ENCODE data around the gene FOXN1. TPM values are rescaled to one million over a fixed set of nuclear protein-coding genes. Genes with fewer than 3 reads are reported as not detected.
A peak's percentile ranks its signal among the peaks of the same experiment; 100 is the strongest.

FOXN1 gene
- total RNA-seq, 1 donor: not detected

GRCh38 chr17:28572259-28573039 lies 66.3 kb downstream of the FOXN1 start:
- peak overlapping the region; percentile 61 for H3K27ac ChIP-seq (ENCODE audit: low read depth, low read length)
- no peak for DNase-seq (ENCODE audit: insufficient read length, low spot score, missing footprints)
- H3K79me2 ChIP-seq (ENCODE audit: insufficient read depth, low read length): peaks cover 32% of the 10 kb centered on the region
- peaks cover 7% of the 10 kb centered on the region for H3K36me3 ChIP-seq (ENCODE audit: insufficient read depth, low read length)
- peaks cover 31% of the 10 kb centered on the region for H3K4me1 ChIP-seq (ENCODE audit: insufficient read depth, low read length)
- no peak for TF ChIP-seq CTCF (IDR thresholded peaks at IDR 0.05; ENCODE audit: extremely low read depth, low read depth, low read length)
- no peaks in the 10 kb centered on the region for H3K27me3 ChIP-seq (ENCODE audit: insufficient read depth, low read length)
- no peaks in the 10 kb centered on the region for H3K9me3 ChIP-seq (ENCODE audit: low read depth, low read length)
- H4K20me1 ChIP-seq (ENCODE audit: insufficient read depth, low read length): peaks cover 5% of the 10 kb centered on the region
- peak overlapping the region; percentile 98 for H3K4me3 ChIP-seq (ENCODE audit: insufficient read depth, low read length)
- H2AFZ ChIP-seq (ENCODE audit: low read length): peak overlapping the region; percentile 94
- H3K4me2 ChIP-seq (ENCODE audit: insufficient read depth, low read length): peak overlapping the region; percentile 98

DNA sequence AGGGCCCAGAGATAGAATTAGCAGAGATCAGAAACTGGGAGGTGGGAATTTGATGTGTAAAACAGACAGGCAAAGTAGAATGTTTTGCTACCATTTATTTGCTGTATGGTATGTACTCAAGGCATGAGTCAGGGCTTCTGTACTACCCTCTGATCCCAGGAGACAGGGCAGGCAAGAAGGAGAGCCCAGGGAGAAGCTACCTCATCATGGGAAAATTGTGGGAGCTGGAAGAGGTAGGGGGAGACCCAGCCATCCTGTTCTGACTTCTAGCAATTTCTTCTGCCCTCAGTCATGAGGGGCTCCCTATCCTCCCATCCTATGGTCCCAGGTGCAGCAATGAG lies 66.9 kb downstream of the FOXN1 start:
- H3K36me3 ChIP-seq (ENCODE audit: insufficient read depth, low read length): peaks cover 11% of the 10 kb centered on the region
- peaks cover 5% of the 10 kb centered on the region for H4K20me1 ChIP-seq (ENCODE audit: insufficient read depth, low read length)
- H3K79me2 ChIP-seq (ENCODE audit: insufficient read depth, low read length): peaks cover 27% of the 10 kb centered on the region
- H2AFZ ChIP-seq (ENCODE audit: low read length): no peak overlapping the region
- H3K4me3 ChIP-seq (ENCODE audit: insufficient read depth, low read length): no peak overlapping the region
- H3K27ac ChIP-seq (ENCODE audit: low read depth, low read length): no peak overlapping the region
- DNase-seq (ENCODE audit: insufficient read length, low spot score, missing footprints): no peak
- H3K4me1 ChIP-seq (ENCODE audit: insufficient read depth, low read length): peaks cover 31% of the 10 kb centered on the region
- TF ChIP-seq CTCF (IDR thresholded peaks at IDR 0.05; ENCODE audit: extremely low read depth, low read depth, low read length): no peak
- H3K9me3 ChIP-seq (ENCODE audit: low read depth, low read length): no peaks in the 10 kb centered on the region
- H3K4me2 ChIP-seq (ENCODE audit: insufficient read depth, low read length): no peak overlapping the region
- no peaks in the 10 kb centered on the region for H3K27me3 ChIP-seq (ENCODE audit: insufficient read depth, low read length)

DNA sequence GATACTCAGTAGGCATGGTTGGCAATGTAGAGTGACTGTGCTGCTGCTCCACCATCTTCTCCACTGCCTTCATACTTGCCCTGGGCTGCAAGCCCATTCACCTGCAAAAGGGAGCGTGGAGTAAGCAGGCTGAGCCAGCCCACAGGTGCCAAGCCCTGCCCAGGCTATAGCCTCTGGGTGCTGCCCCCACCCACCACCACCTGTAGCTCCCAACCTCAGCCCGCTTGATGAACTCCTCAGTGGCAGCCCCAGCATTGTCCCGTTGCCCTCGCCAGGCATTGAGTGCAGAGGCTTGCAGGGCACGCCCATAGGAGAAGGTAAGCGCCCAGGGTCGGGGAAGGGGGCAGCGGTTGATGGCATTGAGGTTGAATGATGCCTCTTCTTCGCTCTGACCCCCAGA lies 67.4 kb downstream of the FOXN1 start:
- DNase-seq (ENCODE audit: insufficient read length, low spot score, missing footprints): no peak
- H3K27me3 ChIP-seq (ENCODE audit: insufficient read depth, low read length): no peaks in the 10 kb centered on the region
- no peaks in the 10 kb centered on the region for H3K9me3 ChIP-seq (ENCODE audit: low read depth, low read length)
- H2AFZ ChIP-seq (ENCODE audit: low read length): no peak overlapping the region
- no peak overlapping the region for H3K4me3 ChIP-seq (ENCODE audit: insufficient read depth, low read length)
- no peak overlapping the region for H3K27ac ChIP-seq (ENCODE audit: low read depth, low read length)
- H3K4me1 ChIP-seq (ENCODE audit: insufficient read depth, low read length): peaks cover 31% of the 10 kb centered on the region
- no peak for TF ChIP-seq CTCF (IDR thresholded peaks at IDR 0.05; ENCODE audit: extremely low read depth, low read depth, low read length)
- peaks cover 5% of the 10 kb centered on the region for H4K20me1 ChIP-seq (ENCODE audit: insufficient read depth, low read length)
- peaks cover 16% of the 10 kb centered on the region for H3K36me3 ChIP-seq (ENCODE audit: insufficient read depth, low read length)
- peaks cover 24% of the 10 kb centered on the region for H3K79me2 ChIP-seq (ENCODE audit: insufficient read depth, low read length)
- H3K4me2 ChIP-seq (ENCODE audit: insufficient read depth, low read length): no peak overlapping the region

DNA sequence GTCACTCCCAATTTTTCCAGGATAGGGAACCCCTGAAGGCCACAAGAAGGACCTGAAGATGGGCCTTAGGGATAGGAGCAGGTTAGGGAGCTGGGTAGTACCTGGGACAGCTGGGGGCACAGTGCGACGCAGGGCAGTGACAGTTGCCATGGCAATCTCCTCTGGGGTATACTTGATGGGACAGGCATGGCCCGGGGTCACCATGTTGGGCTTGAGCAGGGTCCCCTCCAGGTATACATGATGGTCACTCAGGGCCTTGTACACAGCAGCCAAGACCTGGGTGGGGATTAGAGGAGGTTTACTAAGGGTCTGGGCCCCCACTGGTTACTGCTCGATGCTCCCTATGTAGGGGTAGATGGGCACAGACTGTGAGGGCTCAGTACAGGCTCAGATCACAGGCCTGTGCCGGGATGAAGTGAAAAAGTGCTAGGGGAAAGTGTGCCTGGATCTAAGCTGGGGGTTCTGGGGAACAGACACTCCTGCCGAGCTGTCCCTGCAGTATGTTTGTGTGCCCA lies 67.9 kb downstream of the FOXN1 start:
- Histone ChIP-seq H3K9me3 (ENCODE audit: low read depth, low read length) (no peaks in the 10 kb centered on the region), H3K27me3 (ENCODE audit: insufficient read depth, low read length) (no peaks in the 10 kb centered on the region), H3K27ac (ENCODE audit: low read depth, low read length) (no peak overlapping the region), H3K36me3 (ENCODE audit: insufficient read depth, low read length) (peaks cover 21% of the 10 kb centered on the region), H3K79me2 (ENCODE audit: insufficient read depth, low read length) (peaks cover 23% of the 10 kb centered on the region), H3K4me2 (ENCODE audit: insufficient read depth, low read length) (no peak overlapping the region), H4K20me1 (ENCODE audit: insufficient read depth, low read length) (peaks cover 5% of the 10 kb centered on the region), H3K4me3 (ENCODE audit: insufficient read depth, low read length) (no peak overlapping the region), H3K4me1 (ENCODE audit: insufficient read depth, low read length) (peaks cover 31% of the 10 kb centered on the region), H2AFZ (ENCODE audit: low read length) (no peak overlapping the region)
- no peak for TF ChIP-seq CTCF (IDR thresholded peaks at IDR 0.05; ENCODE audit: extremely low read depth, low read depth, low read length)
- no peak for DNase-seq (ENCODE audit: insufficient read length, low spot score, missing footprints)
